Endothelial cell of umbilical vein (primary cell): ENCODE data around the gene PRTN3. TPM values are rescaled to one million over a fixed set of nuclear protein-coding genes. Genes with fewer than 3 reads are reported as not detected.

Experiments
- BruUV-seq: library from RNA; stranded (reverse); fragments of 400-500 nt; replicated peaks from 2 replicates; lab custom pipeline; 2021; lab: Mats Ljungman, UMichigan
- CTCF ChIA-PET: fragments of 300-600, 350-600 bp; sonication (Branson Sonifier 250); formaldehyde crosslinking; loops from one replicate; lab custom pipeline; 2021; ENCODE audit warnings: antibody characterized with exemption, inconsistent platforms; lab: Charles Lee
- POLR2A ChIA-PET: fragments of 300-600, 350-600 bp; sonication (Branson Sonifier 250); formaldehyde crosslinking; loops from one replicate; lab custom pipeline; 2021; ENCODE audit warnings: antibody characterized with exemption, inconsistent platforms; lab: Charles Lee
- DNase-seq: peaks from one replicate; pipeline ENCODE4 v3.0.0-alpha.2; 2011; ENCODE audit warnings: low read depth, low spot score
- FAIRE-seq: peaks from 2 replicates; lab custom pipeline; 2011; peaks lifted over from hg19 to GRCh38; lab: Jason Lieb, UNC
- H2AFZ ChIP-seq: 2 replicates; pipeline ENCODE4 v1.6.0; 2012; ENCODE audit warnings: low read depth, low read length, control low read depth, inconsistent platforms
- H3K27ac ChIP-seq: 2 replicates; pipeline ENCODE4 v1.5.1; 2011; ENCODE audit warnings: low read depth, mild to moderate bottlenecking, control low read depth, low read length, moderate library complexity; ENCODE audit not compliant: insufficient read depth
- H3K27me3 ChIP-seq, 2 experiments: 2 replicates each; pipeline versions ENCODE4 v1.6.0 to v1.6.1; 2011; ENCODE audit warnings: low read length in 2 of 2, mixed read lengths in 1 of 2; ENCODE audit not compliant: control insufficient read depth in 2 of 2, insufficient read depth in 2 of 2
- H3K36me3 ChIP-seq, 2 experiments: 2 replicates in 1 of 2; 3 replicates in 1 of 2; pipeline ENCODE4 v1.5.1; 2011; ENCODE audit warnings: low read length in 2 of 2, mild to moderate bottlenecking in 1 of 2, moderate library complexity in 1 of 2; ENCODE audit not compliant: control insufficient read depth in 2 of 2, insufficient read depth in 2 of 2; ENCODE audit errors: extremely low read depth in 1 of 2
- H3K4me1 ChIP-seq: 3 replicates; pipeline ENCODE4 v1.5.1; 2011; ENCODE audit warnings: mild to moderate bottlenecking, low read length; ENCODE audit not compliant: control insufficient read depth, insufficient read depth; ENCODE audit errors: extremely low read depth
- H3K4me2 ChIP-seq: 2 replicates; pipeline ENCODE4 v1.6.1; 2011; ENCODE audit warnings: low read length, control low read depth, mixed read lengths; ENCODE audit not compliant: insufficient read depth
- H3K4me3 ChIP-seq, 3 experiments: fragments of 200-600 bp in 1 of 3; sonication (generic), shearing (Covaris generic) in 1 of 3; replicated peaks in 1 of 3; 2 replicates each; pipeline ENCODE4 v1.5.1; 2011 to 2016; ENCODE audit warnings: control low read depth in 3 of 3, low read length in 3 of 3, mild to moderate bottlenecking in 2 of 3, inconsistent platforms in 1 of 3, low read depth in 1 of 3, moderate library complexity in 1 of 3; ENCODE audit not compliant: insufficient read depth in 1 of 3
- H3K79me2 ChIP-seq: 2 replicates; pipeline ENCODE4 v1.6.0; 2012; ENCODE audit warnings: low read length, inconsistent platforms; ENCODE audit not compliant: control insufficient read depth, insufficient read depth
- H3K9ac ChIP-seq: replicated peaks from 2 replicates; pipeline ENCODE3; 2011; ENCODE audit warnings: low read length, control low read depth; ENCODE audit not compliant: insufficient read depth; ENCODE audit errors: extremely low read depth
- H3K9me1 ChIP-seq: replicated peaks from 3 replicates; pipeline ENCODE4 v1.6.0; 2011; ENCODE audit warnings: mild to moderate bottlenecking, low read length; ENCODE audit not compliant: control insufficient read depth, insufficient read depth; ENCODE audit errors: extremely low read depth
- H3K9me3 ChIP-seq: replicated peaks from 2 replicates; pipeline ENCODE4 v1.5.1; 2012; ENCODE audit warnings: low read length, inconsistent platforms; ENCODE audit not compliant: control insufficient read depth, insufficient read depth
- H4K20me1 ChIP-seq: replicated peaks from 2 replicates; pipeline ENCODE3; 2011; ENCODE audit warnings: mild to moderate bottlenecking, low read length; ENCODE audit not compliant: control insufficient read depth, insufficient read depth; ENCODE audit errors: extremely low read depth
- CTCF ChIP-seq, 2 donors: IDR thresholded peaks; 1 replicate in 1 of 2; 2 replicates in 1 of 2; pipeline ENCODE4 v1.5.1; 2011; ENCODE audit warnings: low read length in 2 of 2, mild to moderate bottlenecking in 2 of 2, moderate library complexity in 2 of 2, control low read depth in 1 of 2, inconsistent platforms in 1 of 2, low read depth in 1 of 2; ENCODE audit not compliant: insufficient read depth in 1 of 2; ENCODE audit errors: extremely low read depth in 1 of 2
- EZH2 ChIP-seq: IDR thresholded peaks from 2 replicates; pipeline ENCODE4 v1.6.1; 2012; ENCODE audit warnings: borderline replicate concordance, low read depth, mild to moderate bottlenecking, moderate library complexity, low read length, inconsistent platforms; ENCODE audit not compliant: severe bottlenecking
- GATA2 ChIP-seq: IDR thresholded peaks from 2 replicates; pipeline ENCODE4 v1.7.0; 2011; ENCODE audit warnings: low read depth, mild to moderate bottlenecking, moderate library complexity, mixed read lengths, low read length; ENCODE audit not compliant: insufficient read length, insufficient read depth
- JUN ChIP-seq: IDR thresholded peaks from 2 replicates; pipeline ENCODE4 v1.6.1; 2011; ENCODE audit warnings: borderline replicate concordance, low read depth; ENCODE audit not compliant: insufficient read length, insufficient read depth
- MAX ChIP-seq: IDR thresholded peaks from 2 replicates; pipeline ENCODE4 v1.6.1; 2011; ENCODE audit not compliant: insufficient read depth, insufficient read length
- MYC ChIP-seq: IDR thresholded peaks from one replicate; pipeline ENCODE4 v1.6.1; 2011; ENCODE audit warnings: mild to moderate bottlenecking, low read depth, low read length
- POLR2A ChIP-seq: IDR thresholded peaks from 2 replicates; pipeline ENCODE4 v1.6.1; 2012; ENCODE audit warnings: low read depth, mild to moderate bottlenecking, control low read depth, low read length
- POLR2AphosphoS5 ChIP-seq: IDR thresholded peaks from 2 replicates; pipeline ENCODE4 v1.6.1; 2012; ENCODE audit warnings: low read depth, mild to moderate bottlenecking, control low read depth, low read length, moderate library complexity; ENCODE audit not compliant: insufficient read depth
- dilution Hi-C: fragments of 300-500 bp; cut with MboI; formaldehyde crosslinking; loops from one replicate; pipeline ENCODE4 v1.15.0; 2019; ENCODE audit warnings: low sequenced_read_pairs; ENCODE audit not compliant: extremely low pct_ligation_motif_present
- intact Hi-C: fragments of 100-400 bp; cut with micrococcal nuclease; formaldehyde crosslinking; loops from one replicate; pipeline ENCODE4 v1.10.0; 2022
- polyA plus RNA-seq, 4 experiments: library from polyadenylated mRNA; depleted of rRNA in 3 of 4; stranded (reverse) in 3 of 4; unstranded in 1 of 4; fragments of >200 nt; gene quantifications; 2 replicates each; pipeline versions ENCODE4 v1.2.1 to v1.2.3, GENCODE V29; 2011 to 2012; ENCODE audit warnings: missing spikeins in 1 of 4
- total RNA-seq: library from RNA; stranded (reverse); gene quantifications from 2 replicates; pipeline ENCODE4 v1.2.3, GENCODE V29; 2021

PRTN3 gene
- total and polyA plus RNA-seq, 2 donors (not counting 3 experiments of a cell fraction or from before 2014, with no cell fraction given) = not detected

- dilution Hi-C loops = no loop called here
- no peak overlapping the region for H3K4me3 ChIP-seq
- CTCF ChIA-PET = no interaction called here
Observed at GRCh38 chr19:843180-843835, 2.5 kb downstream of the PRTN3 start.

More at GRCh38 chr19:843180-843835, 2.5 kb downstream of the PRTN3 start:
- POLR2A ChIA-PET = no interaction called here
- H3K4me2 ChIP-seq = no peak overlapping the region
- H2AFZ ChIP-seq = no peak overlapping the region
- no TSS peak for BruUV-seq
- H3K36me3 ChIP-seq = no peaks in the 10 kb centered on the region
- H3K79me2 ChIP-seq = no peaks in the 10 kb centered on the region
- TF ChIP-seq MYC (no peak), JUN (no peak), GATA2 (no peak), MAX (no peak), POLR2AphosphoS5 (no peak), CTCF (IDR thresholded peaks at IDR 0.05; ENCODE audit: extremely low read depth in 1 of 2, insufficient read depth in 1 of 2, low read depth in 1 of 2, low read length in 2 of 2) (no peak), POLR2A (no peak), EZH2 (peak; percentile 64)
- H4K20me1 ChIP-seq = no peaks in the 10 kb centered on the region
- FAIRE-seq = no peak
- H3K9me3 ChIP-seq = no peaks in the 10 kb centered on the region
- no peak overlapping the region for H3K27ac ChIP-seq
- H3K27me3 ChIP-seq = peaks cover 0 to 6% of the 10 kb centered on the region in 2 experiments
- no peak for DNase-seq
- H3K9ac ChIP-seq = no peak overlapping the region
- H3K9me1 ChIP-seq = no peaks in the 10 kb centered on the region
- intact Hi-C loops = no loop called here
- no peaks in the 10 kb centered on the region for H3K4me1 ChIP-seq
